IPS-15b (cell line): ENCODE data around the gene MTOR.
"Not testable (repeated sequence)": the region's sequence is repeated elsewhere in the genome, so short reads cannot be mapped to it uniquely, and the experiment has no call there.

ENCODE experiments used
- H3K27me3 ChIP-seq: one replicate; pipeline ENCODE4 v1.6.1; 2013; ENCODE audit warnings: low read length; ENCODE audit not compliant: control insufficient read depth, insufficient read depth
- H3K36me3 ChIP-seq: one replicate; pipeline ENCODE4 v1.6.1; 2013; ENCODE audit warnings: low read length; ENCODE audit not compliant: control insufficient read depth, insufficient read depth
- H3K4me1 ChIP-seq: one replicate; pipeline ENCODE4 v1.6.1; 2013; ENCODE audit warnings: mild to moderate bottlenecking, low read length; ENCODE audit not compliant: control insufficient read depth, insufficient read depth
- H3K4me3 ChIP-seq: one replicate; pipeline ENCODE4 v1.5.1; 2013; ENCODE audit warnings: low read depth, low read length
- H3K9ac ChIP-seq: one replicate; pipeline ENCODE4 v1.6.1; 2013; ENCODE audit warnings: low read depth, mild to moderate bottlenecking, low read length
- H3K9me3 ChIP-seq: one replicate; pipeline ENCODE4 v1.6.1; 2013; ENCODE audit warnings: mild to moderate bottlenecking, low read length; ENCODE audit not compliant: control insufficient read depth, insufficient read depth

Gene MTOR

DNA sequence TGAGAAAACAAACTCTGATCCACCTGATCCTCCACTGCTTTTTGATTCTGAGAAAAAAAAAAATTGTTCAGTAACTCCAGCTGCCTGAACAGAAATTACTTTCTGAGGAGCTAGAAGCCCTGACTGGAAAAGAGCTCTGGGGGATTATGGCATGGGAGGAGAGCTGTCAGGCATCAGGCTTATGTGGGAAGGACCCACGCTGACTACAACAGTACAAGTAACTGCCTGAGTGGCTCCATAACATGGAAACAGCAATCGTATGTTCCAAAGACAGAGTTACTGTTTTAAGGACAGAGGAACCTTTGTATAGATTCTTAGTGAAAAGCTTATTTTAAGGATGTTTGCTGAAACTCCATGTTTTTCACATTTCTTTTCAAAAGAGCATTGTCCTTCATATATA, 74.4 kb downstream of the MTOR start:
- H3K36me3 ChIP-seq = peaks cover 23% of the 10 kb centered on the region
- H3K9me3 ChIP-seq = no peaks in the 10 kb centered on the region
- H3K4me1 ChIP-seq = no peaks in the 10 kb centered on the region
- no peak overlapping the region for H3K4me3 ChIP-seq
- no peaks in the 10 kb centered on the region for H3K27me3 ChIP-seq
- H3K9ac ChIP-seq = no peak overlapping the region

DNA sequence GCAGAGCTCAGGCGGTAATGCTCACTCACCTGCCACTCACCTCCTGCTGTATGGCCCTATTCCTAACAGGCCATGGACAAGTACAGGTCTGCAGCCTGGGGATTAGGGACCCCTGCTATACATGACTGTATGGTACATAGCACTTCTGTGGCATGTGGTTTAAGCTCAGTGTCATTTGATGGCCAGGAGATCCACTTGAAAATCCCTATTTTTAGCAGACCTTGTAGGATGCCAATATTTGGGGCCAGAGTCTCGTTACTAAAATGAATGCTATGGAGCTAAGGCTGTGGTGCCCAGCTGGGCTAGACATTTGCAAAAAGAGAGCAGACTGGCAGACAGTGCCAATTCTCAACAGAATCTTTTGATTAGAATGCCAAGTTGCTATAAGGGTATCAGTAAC, 74.9 kb downstream of the MTOR start:
- Histone ChIP-seq H3K27me3 (no peaks in the 10 kb centered on the region), H3K9me3 (no peaks in the 10 kb centered on the region), H3K4me1 (no peaks in the 10 kb centered on the region), H3K36me3 (peaks cover 20% of the 10 kb centered on the region), H3K9ac (no peak overlapping the region), H3K4me3 (no peak overlapping the region)

DNA sequence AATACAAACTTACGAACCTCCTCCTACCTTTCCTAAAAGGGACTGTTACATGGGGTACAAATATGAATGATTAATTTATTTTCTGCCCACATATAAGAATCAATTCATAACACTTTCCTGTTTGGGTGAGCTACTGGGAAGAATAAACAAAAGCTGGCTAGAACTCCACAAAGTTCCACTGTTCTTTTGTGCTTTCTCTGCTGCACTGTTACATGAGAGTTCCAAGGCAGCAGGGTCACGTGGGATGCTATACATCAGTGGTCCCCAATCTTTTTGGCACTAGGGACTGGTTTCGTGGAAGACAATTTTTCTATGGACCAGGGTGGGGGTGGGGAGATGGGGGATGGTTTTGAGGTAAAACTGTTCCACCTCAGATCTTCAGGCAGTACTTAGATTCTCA, 75.4 kb downstream of the MTOR start:
- Histone ChIP-seq H3K9me3 (no peaks in the 10 kb centered on the region), H3K27me3 (no peaks in the 10 kb centered on the region), H3K36me3 (peaks cover 20% of the 10 kb centered on the region), H3K9ac (no peak overlapping the region), H3K4me3 (no peak overlapping the region), H3K4me1 (no peaks in the 10 kb centered on the region)

DNA sequence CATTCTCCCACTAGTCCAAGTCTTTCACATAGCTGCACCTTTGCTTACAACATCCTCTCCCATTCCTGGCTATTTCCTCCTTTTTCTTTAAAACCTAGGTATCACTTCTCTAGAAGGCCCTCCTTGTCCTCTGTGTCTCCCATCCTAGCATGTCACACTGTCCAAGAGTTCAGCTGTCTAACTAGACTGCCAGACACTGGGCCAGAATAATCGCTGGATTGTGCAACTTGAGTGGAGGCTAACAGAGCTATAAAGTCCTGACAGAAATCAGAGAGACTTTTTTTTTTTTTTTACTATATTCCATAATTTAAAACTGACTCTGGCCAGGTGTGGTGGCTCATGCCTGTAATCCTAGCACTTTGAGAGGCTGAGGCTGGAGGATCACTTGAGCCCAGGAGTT, 77.4 kb downstream of the MTOR start:
- Histone ChIP-seq H3K9ac (no peak overlapping the region), H3K4me1 (no peaks in the 10 kb centered on the region), H3K4me3 (no peak overlapping the region), H3K9me3 (no peaks in the 10 kb centered on the region), H3K36me3 (peaks cover 8% of the 10 kb centered on the region), H3K27me3 (no peaks in the 10 kb centered on the region)

DNA sequence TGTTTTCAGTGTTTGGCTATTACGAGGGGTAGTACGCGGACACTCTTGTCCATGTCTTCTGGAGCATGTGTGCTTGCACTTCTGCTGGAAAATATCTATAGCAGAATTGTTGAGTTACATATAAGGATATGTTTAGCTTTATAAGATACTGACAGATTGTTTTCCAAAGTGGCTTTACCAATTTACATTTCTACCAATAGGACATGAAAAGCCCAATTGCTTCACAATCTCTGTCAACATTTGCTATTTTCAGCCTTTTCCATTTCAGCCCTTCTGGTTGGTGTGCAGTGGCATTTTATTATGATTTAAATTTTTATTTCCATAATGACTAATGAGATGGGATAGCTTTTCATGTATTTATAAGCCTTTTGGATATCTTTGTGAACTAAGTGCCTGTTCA, 79.5 kb downstream of the MTOR start:
- Histone ChIP-seq H3K4me1 (no peaks in the 10 kb centered on the region), H3K27me3 (no peaks in the 10 kb centered on the region), H3K36me3 (peaks cover 3% of the 10 kb centered on the region), H3K9me3 (no peaks in the 10 kb centered on the region), H3K9ac (no peak overlapping the region), H3K4me3 (no peak overlapping the region)

DNA sequence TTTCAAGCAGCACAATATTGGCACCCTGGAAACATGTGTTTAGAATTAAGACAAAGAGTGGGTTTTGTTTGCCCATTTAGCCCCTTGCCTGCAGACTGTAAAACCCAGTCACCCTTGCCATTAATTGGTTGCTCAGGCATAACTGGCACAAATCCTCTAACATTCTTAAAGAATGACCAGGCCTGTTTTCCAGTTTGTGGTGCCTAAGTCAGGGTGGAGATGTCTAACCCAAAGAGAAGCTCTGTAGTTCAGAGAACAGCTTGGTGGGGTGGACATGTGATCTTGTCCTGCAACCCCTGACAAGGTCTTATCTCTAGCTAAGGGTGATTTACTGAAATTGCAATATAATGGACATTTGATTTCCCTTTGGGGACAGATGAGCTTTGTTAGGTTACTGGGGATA, 82.0 kb downstream of the MTOR start:
- no peak overlapping the region for H3K9ac ChIP-seq
- H3K9me3 ChIP-seq = no peaks in the 10 kb centered on the region
- no peaks in the 10 kb centered on the region for H3K27me3 ChIP-seq
- no peak overlapping the region for H3K4me3 ChIP-seq
- no peaks in the 10 kb centered on the region for H3K4me1 ChIP-seq
- H3K36me3 ChIP-seq = peaks cover 5% of the 10 kb centered on the region

DNA sequence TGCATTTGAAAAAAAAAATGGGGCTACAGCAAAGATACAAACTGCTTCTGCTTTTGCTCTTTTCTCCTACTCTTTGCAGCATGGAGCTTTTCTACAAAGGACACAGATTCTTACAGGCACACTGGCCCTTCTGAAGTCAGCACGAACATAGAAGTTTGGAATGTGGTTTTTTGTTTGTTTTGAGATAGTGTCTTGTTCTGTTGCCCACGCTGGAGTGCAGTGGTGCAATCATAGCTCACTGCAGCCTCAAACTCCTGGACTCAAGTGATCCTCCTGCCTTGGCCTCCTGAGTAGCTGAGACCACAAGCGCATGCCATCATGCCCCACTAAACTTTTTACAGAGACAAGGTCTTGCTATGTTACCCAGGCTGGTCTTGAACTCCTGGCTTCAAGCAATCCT, 82.6 kb downstream of the MTOR start:
- not testable (repeated sequence) for H3K9ac ChIP-seq, H3K9me3 ChIP-seq, H3K27me3 ChIP-seq, H3K36me3 ChIP-seq, H3K4me1 ChIP-seq, H3K4me3 ChIP-seq

DNA sequence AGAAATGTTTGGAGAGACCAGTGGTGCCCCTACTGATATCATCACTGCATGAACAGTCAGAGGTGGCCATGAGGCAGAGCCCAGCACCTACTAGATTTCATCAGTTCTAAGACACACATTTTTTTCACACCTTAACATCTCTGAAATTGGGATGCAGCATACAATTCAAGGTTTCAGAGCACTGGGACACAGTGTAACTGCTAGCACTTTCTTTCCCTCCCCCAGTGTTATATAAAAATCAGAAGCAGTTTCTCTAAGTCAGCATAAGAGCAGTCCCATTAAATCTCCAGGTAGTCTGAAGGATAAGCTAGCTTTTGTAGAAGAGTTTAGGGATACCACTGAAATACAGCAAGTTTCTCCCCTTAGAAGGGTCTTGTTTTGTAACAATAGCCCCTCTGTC, 83.2 kb downstream of the MTOR start:
- Histone ChIP-seq H3K4me3 (no peak overlapping the region), H3K9me3 (no peaks in the 10 kb centered on the region), H3K9ac (no peak overlapping the region), H3K27me3 (no peaks in the 10 kb centered on the region), H3K4me1 (no peaks in the 10 kb centered on the region), H3K36me3 (peaks cover 4% of the 10 kb centered on the region)

DNA sequence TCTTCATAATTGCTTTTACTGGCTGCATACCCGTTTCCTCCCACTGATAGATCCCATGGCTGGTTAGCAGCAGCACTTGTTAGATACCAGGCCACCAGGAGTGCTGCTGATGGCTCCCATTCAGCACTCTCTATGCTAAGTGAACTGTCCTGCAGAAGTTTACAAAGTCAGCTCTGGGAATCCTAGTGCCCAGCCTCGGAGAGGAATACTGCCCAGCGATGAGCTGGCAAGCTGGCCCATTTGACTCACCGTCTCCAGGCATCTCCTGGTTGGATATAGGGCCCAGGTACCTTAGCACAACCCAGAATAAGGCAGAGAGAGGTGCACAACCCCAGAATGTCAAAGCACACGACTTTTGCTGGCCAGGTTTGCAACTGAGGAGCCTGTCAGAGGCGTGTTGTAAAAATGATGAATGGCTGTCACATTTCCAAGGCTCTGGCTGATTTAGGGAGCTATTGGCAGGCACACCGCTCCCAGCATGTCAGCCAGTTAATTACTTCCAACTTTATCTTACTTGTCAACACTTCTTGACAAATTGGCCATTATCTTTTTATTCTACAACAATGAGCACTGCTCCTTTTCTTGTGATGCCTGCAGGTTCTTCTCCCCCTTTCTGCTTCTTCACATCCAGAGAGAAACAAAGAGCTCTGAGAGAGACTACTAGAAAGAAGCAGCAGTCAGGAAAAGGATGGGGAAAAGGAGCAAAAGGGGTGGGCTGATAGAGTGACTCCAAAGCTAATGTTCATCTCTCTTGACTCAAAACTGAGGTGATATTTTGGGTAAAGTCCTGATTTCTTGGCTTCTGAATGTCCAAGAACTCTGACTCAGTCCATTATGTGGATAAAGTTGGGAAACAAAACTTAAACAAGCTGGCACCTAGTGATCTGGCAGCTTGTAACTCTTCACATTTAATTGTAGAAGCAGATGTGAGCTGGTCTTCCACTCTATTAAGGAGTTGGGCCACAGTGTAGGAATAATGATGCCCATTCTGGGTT, 84.0 kb downstream of the MTOR start:
- Histone ChIP-seq H3K36me3 (peaks cover 4% of the 10 kb centered on the region), H3K9ac (no peak overlapping the region), H3K4me3 (no peak overlapping the region), H3K9me3 (no peaks in the 10 kb centered on the region), H3K27me3 (no peaks in the 10 kb centered on the region), H3K4me1 (no peaks in the 10 kb centered on the region)

DNA sequence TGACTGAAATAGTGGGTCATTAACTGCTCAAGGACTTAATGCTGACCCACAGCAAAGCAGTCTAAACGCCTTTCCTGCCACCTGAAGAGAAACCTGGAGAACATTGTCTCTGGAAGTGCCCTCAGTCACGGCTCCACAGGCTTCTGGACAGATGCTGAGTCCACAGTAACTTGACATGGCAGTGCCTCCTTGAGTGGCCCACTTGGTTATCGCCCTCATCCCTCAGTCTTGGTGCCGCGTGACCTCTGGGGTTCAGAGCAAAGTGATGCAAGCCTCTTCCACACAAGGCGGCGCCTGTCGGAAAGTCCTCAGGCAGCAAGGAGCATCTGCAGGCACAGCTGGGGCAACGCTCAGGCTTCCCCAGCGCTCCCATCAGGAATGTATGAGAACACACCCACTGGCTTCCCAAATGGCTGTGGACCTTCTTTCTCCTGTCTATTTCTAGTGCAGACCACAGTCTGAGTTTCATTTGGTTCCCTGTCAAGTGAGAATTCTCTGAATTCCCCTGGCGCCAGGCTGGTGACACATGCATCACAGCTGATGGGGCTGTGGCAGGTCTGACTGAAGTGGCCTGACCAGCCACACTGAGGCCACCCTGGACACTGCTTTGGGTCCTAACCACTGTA, 86.2 kb downstream of the MTOR start:
- Histone ChIP-seq H3K4me3 (no peak overlapping the region), H3K9ac (no peak overlapping the region), H3K9me3 (no peaks in the 10 kb centered on the region), H3K4me1 (no peaks in the 10 kb centered on the region), H3K27me3 (no peaks in the 10 kb centered on the region), H3K36me3 (peaks cover 4% of the 10 kb centered on the region)

DNA sequence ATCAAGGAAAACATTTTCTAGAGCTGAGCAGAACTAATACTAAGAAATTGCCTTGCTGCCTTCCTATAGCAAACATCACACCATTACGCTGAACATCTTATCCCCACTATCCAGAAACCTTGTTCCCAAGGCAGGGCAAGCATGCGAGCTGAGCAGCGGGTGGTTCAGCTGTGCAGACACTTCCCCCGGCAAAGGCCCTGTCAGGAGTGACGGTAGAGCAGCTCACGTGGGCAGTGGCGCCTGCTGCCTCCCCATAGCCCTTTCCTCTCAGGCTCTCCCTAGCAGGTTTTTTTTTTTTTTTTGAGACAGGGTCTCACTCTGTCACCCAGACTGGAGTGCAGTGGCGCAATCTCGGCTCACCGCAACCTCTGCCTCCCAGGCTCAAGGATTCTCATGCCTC, 86.9 kb downstream of the MTOR start:
- no peak overlapping the region for H3K4me3 ChIP-seq
- no peaks in the 10 kb centered on the region for H3K4me1 ChIP-seq
- H3K36me3 ChIP-seq = peaks cover 4% of the 10 kb centered on the region
- no peaks in the 10 kb centered on the region for H3K27me3 ChIP-seq
- H3K9me3 ChIP-seq = no peaks in the 10 kb centered on the region
- H3K9ac ChIP-seq = no peak overlapping the region
